NK-92 treated with Interleukin-12 subunit alpha and Interleukin-12 subunit beta, amount 100 ng/mL, for 24 hours (cell line): ENCODE results near the gene CDC20.
A peak's percentile ranks its signal among the peaks of the same experiment; 100 is the strongest.
"Not testable (repeated sequence)": the region's sequence is repeated elsewhere in the genome, so short reads cannot be mapped to it uniquely, and the experiment has no call there.

ENCODE experiments used
- DNase-seq: peaks from one replicate; lab custom pipeline; 2025; lab: John Stamatoyannopoulos, UW

The CDC20 gene

DNA sequence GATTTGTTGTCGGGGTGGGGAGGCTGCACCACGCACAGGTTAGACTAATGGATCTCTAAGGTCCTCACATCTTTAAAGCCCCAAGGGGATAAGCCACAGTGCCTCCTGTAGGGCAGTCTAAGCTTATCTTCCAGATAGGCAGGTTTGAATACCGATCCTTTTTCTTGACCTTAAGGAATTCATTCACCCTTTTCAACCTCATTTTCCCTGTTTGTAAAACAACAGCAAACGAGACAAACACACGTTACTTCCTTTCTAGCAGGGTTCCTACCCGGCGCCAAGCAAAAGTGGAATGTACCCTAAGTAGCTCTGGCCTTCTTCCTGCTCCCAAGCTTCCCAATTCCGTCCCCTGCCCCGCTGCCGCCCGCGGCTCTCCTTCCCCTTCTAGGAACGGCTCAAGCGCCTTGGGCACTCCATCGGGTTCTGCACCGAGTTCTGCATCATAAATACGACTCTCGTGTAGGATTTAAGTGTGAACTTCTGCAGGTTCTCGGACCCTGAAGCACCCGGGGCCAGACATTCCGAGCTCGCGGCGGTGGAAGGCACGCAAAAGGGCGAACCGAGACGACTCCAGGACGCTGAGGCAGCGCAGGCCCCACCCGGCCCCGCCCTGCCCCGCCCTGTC lies 548 bp upstream of the CDC20 start:
- DNase-seq = no peak

- no peak for DNase-seq
These were observed 915 bp downstream of the CDC20 start for GRCh38 chr1:43359696-43360095.

DNA sequence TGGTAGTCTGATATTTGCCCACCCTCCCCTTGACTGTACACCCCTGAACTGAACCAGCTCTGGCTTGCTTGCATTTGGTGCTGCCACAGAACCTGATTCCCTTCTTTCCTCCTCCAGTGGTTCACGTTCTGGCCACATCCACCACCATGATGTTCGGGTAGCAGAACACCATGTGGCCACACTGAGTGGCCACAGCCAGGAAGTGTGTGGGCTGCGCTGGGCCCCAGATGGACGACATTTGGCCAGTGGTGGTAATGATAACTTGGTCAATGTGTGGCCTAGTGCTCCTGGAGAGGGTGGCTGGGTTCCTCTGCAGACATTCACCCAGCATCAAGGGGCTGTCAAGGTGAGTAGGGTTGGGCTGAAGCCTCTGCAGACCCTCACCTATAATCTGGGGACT lies 1.8 kb downstream of the CDC20 start:
- DNase-seq = no peak

DNA sequence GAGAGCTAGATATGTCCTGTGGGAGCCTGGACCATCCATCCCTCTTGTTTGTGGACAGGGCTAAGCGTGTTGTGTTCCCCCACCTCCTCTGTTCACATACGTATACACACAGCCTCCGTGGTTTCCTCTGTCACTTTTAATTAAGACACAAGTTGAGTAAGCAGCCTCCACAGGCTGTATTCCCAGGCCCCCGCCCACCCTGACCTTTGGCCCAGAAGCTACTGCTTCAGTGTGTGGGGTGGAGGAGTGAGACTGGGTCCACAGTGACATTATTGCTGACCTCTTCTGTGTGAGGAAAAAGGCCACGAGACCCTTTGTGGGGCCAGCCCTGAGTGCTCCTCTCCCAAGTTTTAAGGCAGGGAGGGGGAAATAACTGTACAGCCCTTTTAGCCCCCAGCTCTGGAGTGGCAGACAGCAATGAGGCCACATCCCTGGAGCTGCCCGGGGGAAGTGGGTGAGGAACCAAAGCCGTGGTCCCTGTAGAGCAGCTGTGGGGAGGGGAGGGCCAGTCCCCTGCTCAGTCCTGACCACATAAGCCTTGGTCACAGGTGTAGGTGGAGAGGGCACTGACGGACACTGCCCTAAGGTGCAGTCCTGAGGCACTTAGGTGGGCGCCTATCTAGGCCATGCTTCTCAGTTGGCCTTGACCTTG lies 4.6 kb downstream of the CDC20 start:
- no peak for DNase-seq

- no peak for DNase-seq
These were observed 5.2 kb downstream of the CDC20 start for GRCh38 chr1:43363935-43364525.

DNA sequence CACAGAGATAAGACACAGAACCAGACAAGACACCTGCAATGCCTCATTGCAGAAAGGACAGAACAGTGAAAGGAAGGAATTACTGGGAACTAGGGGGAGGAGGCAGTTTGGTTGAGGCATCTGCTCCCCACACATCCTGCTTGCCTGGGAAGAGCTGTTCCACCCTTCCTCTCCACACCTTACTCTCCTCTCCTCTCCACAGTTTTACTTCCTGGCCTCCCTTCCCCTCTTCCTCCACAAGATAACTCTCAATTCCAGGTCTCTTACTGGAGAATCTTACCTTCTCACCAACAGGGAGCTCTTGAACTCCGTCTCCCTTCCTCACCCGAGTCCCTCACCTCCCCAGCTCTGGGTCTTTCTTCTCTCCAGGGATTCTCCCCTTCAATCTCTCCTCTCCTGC lies 6.9 kb downstream of the CDC20 start:
- no peak for DNase-seq

GRCh38 chr1:43366179-43366578 lies 7.4 kb downstream of the CDC20 start:
- no peak for DNase-seq

DNA sequence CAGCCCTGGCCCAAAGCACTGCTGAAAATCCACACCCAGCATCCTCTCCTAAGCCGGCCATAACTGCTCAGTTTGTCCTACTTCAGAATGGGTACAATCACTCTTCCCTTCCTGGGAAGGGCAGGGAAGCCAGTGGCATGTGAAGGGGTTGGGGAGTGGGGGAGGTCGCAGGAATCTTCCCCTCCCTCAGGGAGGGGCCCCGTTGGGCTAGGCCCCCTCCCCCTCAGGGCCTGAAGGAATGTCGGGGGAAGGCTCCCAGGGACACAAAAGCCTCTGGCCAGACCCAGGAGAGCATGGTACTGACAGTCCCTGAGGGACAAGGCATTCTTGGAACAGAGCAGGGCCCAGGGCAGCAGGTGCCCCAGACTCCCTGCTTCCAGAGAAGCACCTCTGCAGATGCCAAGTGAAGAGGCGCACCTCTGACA lies 7.8 kb downstream of the CDC20 start:
- DNase-seq = no peak

GRCh38 chr1:43367026-43367903 lies 8.5 kb downstream of the CDC20 start:
- DNase-seq = peak; percentile 80

DNA sequence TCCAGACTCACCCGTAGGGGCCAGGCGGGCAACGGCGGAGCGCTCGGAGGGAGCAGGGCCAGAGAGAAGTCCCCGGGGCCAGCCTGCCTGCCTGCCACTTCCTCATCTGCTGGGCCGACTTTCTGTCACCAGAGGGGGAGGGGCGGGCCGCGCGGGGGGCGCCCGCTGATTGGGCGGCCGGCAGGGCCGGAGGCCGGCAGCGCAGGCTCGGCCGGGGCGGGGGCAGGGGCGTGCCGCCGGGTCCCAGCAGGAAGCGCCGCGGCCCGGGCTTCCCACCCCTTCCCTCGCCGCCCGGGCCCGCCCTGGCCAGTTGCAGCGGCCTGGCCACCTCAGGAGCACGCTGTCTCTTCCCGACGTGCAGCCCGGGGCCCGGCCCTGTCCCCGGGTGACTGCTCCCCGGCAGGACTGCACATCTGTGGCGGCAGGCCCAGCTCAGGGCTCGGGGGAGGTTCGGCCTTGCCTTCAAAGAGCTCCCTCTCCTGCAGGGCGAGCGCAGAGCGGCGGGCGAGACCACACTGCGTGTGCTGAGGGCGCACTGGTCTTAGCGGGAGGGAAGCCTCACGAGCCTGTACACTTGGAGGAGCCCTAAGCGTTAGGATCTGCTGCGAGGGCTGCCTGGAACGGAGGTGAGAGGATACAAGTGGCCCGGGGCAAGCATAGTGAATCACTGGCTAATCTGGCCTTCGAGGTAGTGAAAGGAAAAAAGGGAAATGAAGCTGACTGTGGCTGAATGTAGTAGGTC lies 9.3 kb downstream of the CDC20 start, which contains the start of gene ELOVL1:
Gene ELOVL1 (minus strand): TSS at position 108 of the 742 bp plus-strand sequence. CDS start 2,402 bp downstream, outside the sequence.
- DNase-seq = peak; percentile 82

- DNase-seq = peak; percentile 11
These were observed 9.9 kb downstream of the CDC20 start for GRCh38 chr1:43368646-43369020.

GRCh38 chr1:43369779-43370178 lies 11.0 kb downstream of the CDC20 start:
- not testable (repeated sequence) for DNase-seq

- DNase-seq = no peak
These were observed 11.8 kb downstream of the CDC20 start for GRCh38 chr1:43370564-43370963.

- DNase-seq = no peak
These were observed 13.4 kb downstream of the CDC20 start for GRCh38 chr1:43372172-43372571.

DNA sequence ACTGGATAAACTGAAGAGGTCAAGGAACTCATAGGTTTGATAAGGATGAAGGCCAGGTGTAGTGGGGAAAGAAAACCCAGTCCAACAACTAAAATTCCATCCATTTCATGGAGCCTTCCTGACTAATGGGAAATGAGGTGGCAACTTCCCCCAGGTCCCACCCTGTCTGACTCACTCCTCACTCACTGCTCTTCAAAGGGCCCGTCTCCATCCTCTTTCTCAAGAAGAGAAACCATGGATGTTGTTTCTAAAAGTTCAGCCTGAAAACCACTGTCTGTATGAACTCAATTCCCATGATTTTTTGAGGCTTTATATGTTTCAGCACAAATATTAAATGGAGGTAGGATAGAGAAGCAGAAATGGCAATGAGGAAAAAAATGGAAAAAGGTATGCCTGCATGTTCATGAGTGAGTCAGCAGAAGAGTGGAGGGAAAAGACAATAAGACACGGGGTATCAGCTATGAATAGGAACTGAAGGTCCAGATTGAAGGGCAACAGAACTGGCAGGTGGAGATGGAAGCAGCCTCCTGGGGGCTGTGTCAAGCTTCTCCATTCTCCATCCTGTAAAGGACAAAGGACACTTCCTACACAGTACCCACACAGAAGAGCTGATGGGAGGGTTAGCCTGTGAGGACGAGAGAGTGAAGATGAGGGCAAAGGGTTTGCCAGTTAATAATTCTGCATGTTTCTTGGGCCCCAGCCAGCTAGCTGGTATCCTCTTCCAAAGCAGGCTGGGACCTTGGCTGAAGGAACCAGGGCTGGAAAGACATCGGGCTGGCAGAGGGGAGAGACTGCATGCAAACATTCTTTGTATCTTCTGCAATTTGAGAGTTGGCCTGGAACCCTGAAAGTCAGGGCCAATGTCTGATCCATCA lies 14.5 kb downstream of the CDC20 start:
- no peak for DNase-seq

DNA sequence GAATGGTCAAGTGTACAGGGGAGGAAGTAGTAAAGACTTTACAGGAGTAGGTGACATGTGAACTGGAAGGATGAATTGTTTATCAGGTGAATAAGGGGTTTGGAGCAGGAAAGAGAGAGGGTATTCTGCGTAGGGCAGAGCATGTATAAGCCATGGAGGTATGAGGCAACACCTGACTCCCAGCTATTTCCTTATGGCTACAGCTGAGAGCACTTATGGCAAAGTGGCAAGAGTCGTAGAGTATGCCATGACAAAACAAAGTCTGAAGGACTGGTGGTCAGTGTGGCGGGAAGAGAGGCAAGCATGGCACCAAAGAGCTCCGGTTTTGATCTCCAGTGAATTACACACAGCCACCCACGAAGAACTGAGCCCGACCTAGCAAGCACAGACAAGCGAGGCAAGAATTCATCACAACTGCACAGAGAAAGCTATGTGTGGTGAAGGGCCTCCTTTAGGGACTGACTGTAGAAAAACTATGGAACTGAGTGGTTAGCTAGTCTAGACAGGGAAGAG lies 18.0 kb downstream of the CDC20 start:
- no peak for DNase-seq

GRCh38 chr1:43377831-43378230 lies 19.1 kb downstream of the CDC20 start:
- no peak for DNase-seq

DNA sequence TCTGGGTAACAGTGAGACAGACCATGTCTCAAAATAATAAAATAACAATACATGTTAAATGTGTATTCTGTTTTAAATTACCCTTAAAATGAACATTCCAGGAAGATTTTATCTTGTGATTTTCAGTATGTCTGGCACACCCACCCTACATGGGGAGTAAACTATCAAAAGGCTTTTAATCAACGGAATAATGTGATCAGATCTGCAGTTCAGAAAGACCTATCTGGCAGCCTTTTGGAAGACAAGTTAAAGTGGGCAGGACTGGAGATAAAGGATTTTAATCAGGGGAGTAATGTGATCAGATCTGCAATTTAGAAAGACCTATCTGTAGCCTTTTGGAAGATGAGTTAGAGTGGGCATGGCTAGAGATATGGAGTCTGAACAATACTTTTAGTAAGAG lies 20.7 kb downstream of the CDC20 start:
- no peak for DNase-seq

GRCh38 chr1:43381612-43382011 lies 22.8 kb downstream of the CDC20 start:
- no peak for DNase-seq

DNA sequence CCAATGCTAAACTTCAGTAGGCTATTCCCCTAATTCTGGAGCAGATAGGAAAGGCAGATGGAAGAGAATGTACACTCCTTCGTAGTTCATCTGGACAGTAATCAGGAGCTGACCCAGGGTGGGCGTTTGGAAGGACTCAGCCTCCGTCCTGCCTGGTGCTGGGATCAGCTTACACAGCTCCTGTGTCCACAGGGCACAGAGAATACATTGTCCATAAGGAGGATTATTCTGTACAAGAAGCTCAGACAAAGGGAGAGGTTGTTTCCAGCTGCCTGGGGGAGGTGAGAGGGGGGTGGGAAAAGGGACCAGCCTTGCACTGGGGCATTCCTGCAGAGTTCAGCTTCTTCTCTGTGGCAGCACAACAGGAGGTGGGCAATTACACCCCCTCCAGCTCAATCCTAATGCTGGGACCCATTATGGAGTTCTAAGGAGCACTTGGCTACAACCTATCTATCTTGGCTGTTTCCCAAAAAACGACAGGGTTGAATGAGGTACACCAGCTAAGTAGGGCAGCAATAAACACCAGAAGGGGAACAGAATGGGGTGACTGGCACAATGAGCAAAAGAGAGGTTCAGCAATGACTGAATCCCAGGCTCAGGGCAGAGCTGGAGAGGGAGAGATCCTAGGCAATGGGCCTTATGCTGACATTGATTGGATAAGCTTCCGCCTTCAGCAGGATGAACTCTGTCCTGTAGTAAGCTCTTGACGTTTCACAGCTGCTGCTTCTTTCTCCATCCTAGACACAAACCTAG lies 23.4 kb downstream of the CDC20 start:
- no peak for DNase-seq
